Endothelial cell of umbilical vein (primary cell): Measurements from ENCODE around the gene DRC1. TPM values are rescaled to one million over a fixed set of nuclear protein-coding genes. Genes with fewer than 3 reads are reported as not detected.

Experiments
- BruUV-seq: library from RNA; stranded (reverse); fragments of 400-500 nt; replicated peaks from 2 replicates; lab custom pipeline; 2021; lab: Mats Ljungman, UMichigan
- CTCF ChIA-PET: fragments of 300-600, 350-600 bp; sonication (Branson Sonifier 250); formaldehyde crosslinking; loops from one replicate; lab custom pipeline; 2021; ENCODE audit warnings: antibody characterized with exemption, inconsistent platforms; lab: Charles Lee
- POLR2A ChIA-PET: fragments of 300-600, 350-600 bp; sonication (Branson Sonifier 250); formaldehyde crosslinking; loops from one replicate; lab custom pipeline; 2021; ENCODE audit warnings: antibody characterized with exemption, inconsistent platforms; lab: Charles Lee
- DNase-seq: peaks from one replicate; pipeline ENCODE4 v3.0.0-alpha.2; 2011; ENCODE audit warnings: low read depth, low spot score
- FAIRE-seq: peaks from 2 replicates; lab custom pipeline; 2011; peaks lifted over from hg19 to GRCh38; lab: Jason Lieb, UNC
- H2AFZ ChIP-seq: 2 replicates; pipeline ENCODE4 v1.6.0; 2012; ENCODE audit warnings: low read depth, low read length, control low read depth, inconsistent platforms
- H3K27ac ChIP-seq: 2 replicates; pipeline ENCODE4 v1.5.1; 2011; ENCODE audit warnings: low read depth, mild to moderate bottlenecking, control low read depth, low read length, moderate library complexity; ENCODE audit not compliant: insufficient read depth
- H3K27me3 ChIP-seq, 2 experiments: 2 replicates each; pipeline versions ENCODE4 v1.6.0 to v1.6.1; 2011; ENCODE audit warnings: low read length in 2 of 2, mixed read lengths in 1 of 2; ENCODE audit not compliant: control insufficient read depth in 2 of 2, insufficient read depth in 2 of 2
- H3K36me3 ChIP-seq, 2 experiments: 2 replicates in 1 of 2; 3 replicates in 1 of 2; pipeline ENCODE4 v1.5.1; 2011; ENCODE audit warnings: low read length in 2 of 2, mild to moderate bottlenecking in 1 of 2, moderate library complexity in 1 of 2; ENCODE audit not compliant: control insufficient read depth in 2 of 2, insufficient read depth in 2 of 2; ENCODE audit errors: extremely low read depth in 1 of 2
- H3K4me1 ChIP-seq: 3 replicates; pipeline ENCODE4 v1.5.1; 2011; ENCODE audit warnings: mild to moderate bottlenecking, low read length; ENCODE audit not compliant: control insufficient read depth, insufficient read depth; ENCODE audit errors: extremely low read depth
- H3K4me2 ChIP-seq: 2 replicates; pipeline ENCODE4 v1.6.1; 2011; ENCODE audit warnings: low read length, control low read depth, mixed read lengths; ENCODE audit not compliant: insufficient read depth
- H3K4me3 ChIP-seq, 3 experiments: fragments of 200-600 bp in 1 of 3; sonication (generic), shearing (Covaris generic) in 1 of 3; replicated peaks in 1 of 3; 2 replicates each; pipeline ENCODE4 v1.5.1; 2011 to 2016; ENCODE audit warnings: control low read depth in 3 of 3, low read length in 3 of 3, mild to moderate bottlenecking in 2 of 3, inconsistent platforms in 1 of 3, low read depth in 1 of 3, moderate library complexity in 1 of 3; ENCODE audit not compliant: insufficient read depth in 1 of 3
- H3K79me2 ChIP-seq: 2 replicates; pipeline ENCODE4 v1.6.0; 2012; ENCODE audit warnings: low read length, inconsistent platforms; ENCODE audit not compliant: control insufficient read depth, insufficient read depth
- H3K9ac ChIP-seq: replicated peaks from 2 replicates; pipeline ENCODE3; 2011; ENCODE audit warnings: low read length, control low read depth; ENCODE audit not compliant: insufficient read depth; ENCODE audit errors: extremely low read depth
- H3K9me1 ChIP-seq: replicated peaks from 3 replicates; pipeline ENCODE4 v1.6.0; 2011; ENCODE audit warnings: mild to moderate bottlenecking, low read length; ENCODE audit not compliant: control insufficient read depth, insufficient read depth; ENCODE audit errors: extremely low read depth
- H3K9me3 ChIP-seq: replicated peaks from 2 replicates; pipeline ENCODE4 v1.5.1; 2012; ENCODE audit warnings: low read length, inconsistent platforms; ENCODE audit not compliant: control insufficient read depth, insufficient read depth
- H4K20me1 ChIP-seq: replicated peaks from 2 replicates; pipeline ENCODE3; 2011; ENCODE audit warnings: mild to moderate bottlenecking, low read length; ENCODE audit not compliant: control insufficient read depth, insufficient read depth; ENCODE audit errors: extremely low read depth
- EZH2 ChIP-seq: IDR thresholded peaks from 2 replicates; pipeline ENCODE4 v1.6.1; 2012; ENCODE audit warnings: borderline replicate concordance, low read depth, mild to moderate bottlenecking, moderate library complexity, low read length, inconsistent platforms; ENCODE audit not compliant: severe bottlenecking
- FOS ChIP-seq: IDR thresholded peaks from 2 replicates; pipeline ENCODE4 v1.6.1; 2011; ENCODE audit warnings: mild to moderate bottlenecking, low read length, moderate library complexity, borderline replicate concordance; ENCODE audit not compliant: insufficient read depth
- GATA2 ChIP-seq: IDR thresholded peaks from 2 replicates; pipeline ENCODE4 v1.7.0; 2011; ENCODE audit warnings: low read depth, mild to moderate bottlenecking, moderate library complexity, mixed read lengths, low read length; ENCODE audit not compliant: insufficient read length, insufficient read depth
- JUN ChIP-seq: IDR thresholded peaks from 2 replicates; pipeline ENCODE4 v1.6.1; 2011; ENCODE audit warnings: borderline replicate concordance, low read depth; ENCODE audit not compliant: insufficient read length, insufficient read depth
- POLR2A ChIP-seq: IDR thresholded peaks from 2 replicates; pipeline ENCODE4 v1.6.1; 2012; ENCODE audit warnings: low read depth, mild to moderate bottlenecking, control low read depth, low read length
- POLR2AphosphoS5 ChIP-seq: IDR thresholded peaks from 2 replicates; pipeline ENCODE4 v1.6.1; 2012; ENCODE audit warnings: low read depth, mild to moderate bottlenecking, control low read depth, low read length, moderate library complexity; ENCODE audit not compliant: insufficient read depth
- dilution Hi-C: fragments of 300-500 bp; cut with MboI; formaldehyde crosslinking; loops from one replicate; pipeline ENCODE4 v1.15.0; 2019; ENCODE audit warnings: low sequenced_read_pairs; ENCODE audit not compliant: extremely low pct_ligation_motif_present
- intact Hi-C: fragments of 100-400 bp; cut with micrococcal nuclease; formaldehyde crosslinking; loops from one replicate; pipeline ENCODE4 v1.10.0; 2022
- polyA plus RNA-seq, 4 experiments: library from polyadenylated mRNA; depleted of rRNA in 3 of 4; stranded (reverse) in 3 of 4; unstranded in 1 of 4; fragments of >200 nt; gene quantifications; 2 replicates each; pipeline versions ENCODE4 v1.2.1 to v1.2.3, GENCODE V29; 2011 to 2012; ENCODE audit warnings: missing spikeins in 1 of 4
- total RNA-seq: library from RNA; stranded (reverse); gene quantifications from 2 replicates; pipeline ENCODE4 v1.2.3, GENCODE V29; 2021
- TF ChIP-seq, protein P1 (sequence below), 2 donors: IDR thresholded peaks; 1 replicate in 1 of 2; 2 replicates in 1 of 2; pipeline ENCODE4 v1.5.1; 2011; ENCODE audit warnings: low read length in 2 of 2, mild to moderate bottlenecking in 2 of 2, moderate library complexity in 2 of 2, control low read depth in 1 of 2, inconsistent platforms in 1 of 2, low read depth in 1 of 2; ENCODE audit not compliant: insufficient read depth in 1 of 2; ENCODE audit errors: extremely low read depth in 1 of 2

DRC1 gene
- total and polyA plus RNA-seq, 2 donors (not counting 3 experiments of a cell fraction or from before 2014, with no cell fraction given): 0.44 TPM; not detected in 1

- ChIA-PET CTCF (no interaction called here), POLR2A (no interaction called here)
- no peaks in the 10 kb centered on the region for H3K9me3 ChIP-seq
- H3K9me1 ChIP-seq: no peaks in the 10 kb centered on the region
- H3K4me2 ChIP-seq: no peak overlapping the region
- dilution Hi-C loops: no loop called here
- no peak overlapping the region for H3K27ac ChIP-seq
- H3K4me3 ChIP-seq: no peak overlapping the region
- BruUV-seq: no TSS peak
- H3K4me1 ChIP-seq: no peaks in the 10 kb centered on the region
- H3K79me2 ChIP-seq: no peaks in the 10 kb centered on the region
- H3K36me3 ChIP-seq: no peaks in the 10 kb centered on the region
- no peaks in the 10 kb centered on the region for H4K20me1 ChIP-seq
- DNase-seq: no peak
- H3K27me3 ChIP-seq: peaks cover 7 to 8% of the 10 kb centered on the region in 2 experiments
- no peak for FAIRE-seq
- H2AFZ ChIP-seq: no peak overlapping the region
- no peak overlapping the region for H3K9ac ChIP-seq
- intact Hi-C loops: no loop called here
- no peak for TF ChIP-seq FOS
- no peak for TF ChIP-seq POLR2AphosphoS5
- TF ChIP-seq EZH2: no peak
- no peak for TF ChIP-seq JUN
- TF ChIP-seq, protein P1, sequence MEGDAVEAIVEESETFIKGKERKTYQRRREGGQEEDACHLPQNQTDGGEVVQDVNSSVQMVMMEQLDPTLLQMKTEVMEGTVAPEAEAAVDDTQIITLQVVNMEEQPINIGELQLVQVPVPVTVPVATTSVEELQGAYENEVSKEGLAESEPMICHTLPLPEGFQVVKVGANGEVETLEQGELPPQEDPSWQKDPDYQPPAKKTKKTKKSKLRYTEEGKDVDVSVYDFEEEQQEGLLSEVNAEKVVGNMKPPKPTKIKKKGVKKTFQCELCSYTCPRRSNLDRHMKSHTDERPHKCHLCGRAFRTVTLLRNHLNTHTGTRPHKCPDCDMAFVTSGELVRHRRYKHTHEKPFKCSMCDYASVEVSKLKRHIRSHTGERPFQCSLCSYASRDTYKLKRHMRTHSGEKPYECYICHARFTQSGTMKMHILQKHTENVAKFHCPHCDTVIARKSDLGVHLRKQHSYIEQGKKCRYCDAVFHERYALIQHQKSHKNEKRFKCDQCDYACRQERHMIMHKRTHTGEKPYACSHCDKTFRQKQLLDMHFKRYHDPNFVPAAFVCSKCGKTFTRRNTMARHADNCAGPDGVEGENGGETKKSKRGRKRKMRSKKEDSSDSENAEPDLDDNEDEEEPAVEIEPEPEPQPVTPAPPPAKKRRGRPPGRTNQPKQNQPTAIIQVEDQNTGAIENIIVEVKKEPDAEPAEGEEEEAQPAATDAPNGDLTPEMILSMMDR (IDR thresholded peaks at IDR 0.05; ENCODE audit: extremely low read depth in 1 of 2, insufficient read depth in 1 of 2, low read depth in 1 of 2, low read length in 2 of 2): no peak
- no peak for TF ChIP-seq POLR2A
- no peak for TF ChIP-seq GATA2
Measured at GRCh38 chr2:26428846-26429245, 27.1 kb downstream of the DRC1 start.
